Islet precursor cell (in vitro differentiated cells): Measurements from ENCODE around the gene FPR1.

ENCODE experiments used
- DNase-seq: peaks from one replicate; pipeline ENCODE4 v3.0.0-alpha.2; 2018

Gene FPR1

GRCh38 chr19:51751655-51752054, at the start of gene FPR1:
FPR1 (minus strand) TSS chr19:51751878; CDS start chr19:51746994, 4,884 bp downstream.
- no peak for DNase-seq

GRCh38 chr19:51800473-51801244, 49.0 kb upstream of the FPR1 start:
- DNase-seq = no peak

GRCh38 chr19:51799774-51800472, 48.2 kb upstream of the FPR1 start:
- DNase-seq = no peak

GRCh38 chr19:51799034-51799773, 47.5 kb upstream of the FPR1 start:
- DNase-seq = no peak

- no peak for DNase-seq
Observed at GRCh38 chr19:51798062-51798461, 46.4 kb upstream of the FPR1 start.

GRCh38 chr19:51797480-51797879, 45.8 kb upstream of the FPR1 start:
- DNase-seq = no peak

- DNase-seq = no peak
Observed at GRCh38 chr19:51796195-51796679, 44.6 kb upstream of the FPR1 start.

- DNase-seq = no peak
Observed at GRCh38 chr19:51794885-51795490, 43.3 kb upstream of the FPR1 start, which contains the start of gene FPR3. FPR3 (plus strand) TSS chr19:51795157; CDS start chr19:51823749, 28,592 bp downstream.

GRCh38 chr19:51793994-51794393, 42.3 kb upstream of the FPR1 start:
- no peak for DNase-seq

- DNase-seq = no peak
Observed at GRCh38 chr19:51792932-51793331, 41.3 kb upstream of the FPR1 start.

- no peak for DNase-seq
Observed at GRCh38 chr19:51789061-51789795, 37.5 kb upstream of the FPR1 start.

GRCh38 chr19:51788029-51788428, 36.4 kb upstream of the FPR1 start:
- no peak for DNase-seq

- DNase-seq = no peak
Observed at GRCh38 chr19:51786646-51787494, 35.2 kb upstream of the FPR1 start.

GRCh38 chr19:51784922-51785690, 33.4 kb upstream of the FPR1 start:
- DNase-seq = no peak

GRCh38 chr19:51784109-51784785, 32.6 kb upstream of the FPR1 start:
- DNase-seq = no peak

- no peak for DNase-seq
Observed at GRCh38 chr19:51783372-51783771, 31.7 kb upstream of the FPR1 start.

GRCh38 chr19:51781999-51782398, 30.3 kb upstream of the FPR1 start:
- no peak for DNase-seq

- no peak for DNase-seq
Observed at GRCh38 chr19:51780270-51780669, 28.6 kb upstream of the FPR1 start.

- no peak for DNase-seq
Observed at GRCh38 chr19:51779703-51780102, 28.0 kb upstream of the FPR1 start.

- DNase-seq = no peak
Observed at GRCh38 chr19:51779181-51779580, 27.5 kb upstream of the FPR1 start.
